ENCODE results near the gene STK32C.

STK32C gene

DNA sequence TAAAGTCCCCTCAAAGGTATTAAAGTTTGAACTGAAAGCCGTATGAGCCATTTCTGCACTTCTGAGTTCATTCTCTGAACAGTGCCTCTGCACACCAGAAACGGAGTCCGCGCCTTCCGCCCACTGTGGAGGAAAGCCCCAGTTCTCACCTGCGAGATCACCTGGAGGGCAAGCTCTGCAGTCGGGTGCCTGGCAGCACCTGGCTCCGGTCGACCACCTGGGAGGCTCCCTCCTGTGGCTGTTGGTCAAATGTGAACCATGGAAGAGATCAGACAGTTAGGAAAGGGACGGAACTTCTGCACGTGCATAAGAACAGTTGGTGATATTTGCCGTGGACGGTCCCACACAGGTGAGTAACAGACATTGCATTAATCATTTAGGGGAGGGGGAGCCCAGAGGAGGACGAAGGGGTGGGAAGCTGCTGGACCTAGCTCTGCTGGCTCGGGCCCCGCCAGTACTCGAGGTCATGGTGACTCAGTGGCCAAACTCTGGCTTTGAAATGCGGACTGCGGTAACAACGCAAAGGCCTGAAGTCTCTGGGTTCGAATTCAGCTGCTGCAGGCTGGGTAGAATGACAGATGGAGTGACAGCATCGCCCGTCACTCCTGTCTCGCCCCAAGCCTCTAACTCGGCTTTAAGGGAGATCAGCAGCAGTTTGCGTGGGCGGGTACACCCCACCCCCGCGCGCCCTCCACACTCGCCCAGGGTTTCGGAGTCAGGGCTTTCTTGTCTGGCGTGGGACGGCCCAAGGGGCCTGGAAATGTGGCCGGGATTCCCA lies 122.7 kb downstream of the STK32C start:
- no peak for DNase-seq (ENCODE audit: low read depth in 2 of 2)

DNA sequence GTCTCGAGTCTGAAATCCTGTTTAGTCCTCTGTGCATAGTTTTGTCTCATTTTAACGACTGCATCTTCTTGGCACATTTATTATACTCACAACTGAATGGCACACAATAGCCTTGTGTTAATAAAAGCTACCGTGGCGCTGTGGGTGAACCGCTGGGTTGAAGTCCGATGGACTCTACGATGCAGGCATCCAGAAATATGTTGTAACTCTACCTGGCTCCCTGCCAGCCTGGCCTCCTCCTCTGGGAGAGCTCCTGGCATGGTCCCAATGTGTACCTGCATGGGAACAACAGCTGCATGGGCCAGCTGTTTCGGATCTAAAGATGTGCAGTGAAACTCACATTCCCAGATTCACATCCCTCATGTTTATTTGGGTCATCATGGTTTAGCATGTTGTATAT lies 124.7 kb downstream of the STK32C start:
- no peak for DNase-seq (ENCODE audit: low read depth in 2 of 2)

- no peak for DNase-seq (ENCODE audit: low read depth in 2 of 2)
Observed at GRCh38 chr10:132182591-132182990, 125.2 kb downstream of the STK32C start.

GRCh38 chr10:132181691-132182425 lies 125.9 kb downstream of the STK32C start:
- no peak for DNase-seq (ENCODE audit: low read depth in 2 of 2)

DNA sequence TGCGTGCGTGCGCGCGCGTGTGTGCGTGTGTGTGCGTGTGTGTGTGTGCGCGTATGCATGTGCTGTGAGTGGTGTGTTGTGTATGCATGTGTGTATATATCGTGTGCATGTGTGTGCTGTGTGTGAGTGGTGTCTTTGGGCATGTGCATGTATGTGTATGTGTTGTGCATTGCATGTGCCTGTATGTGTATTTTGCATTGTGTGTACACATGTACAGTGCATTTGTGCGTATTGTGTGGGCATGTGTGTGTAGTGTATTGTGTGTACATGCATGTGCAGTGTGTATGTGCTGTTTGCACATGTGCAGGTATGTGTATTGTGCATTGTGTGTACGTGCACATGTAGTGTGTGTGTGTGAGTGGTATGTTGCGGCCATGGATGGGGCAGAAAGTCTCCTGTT lies 127.0 kb downstream of the STK32C start:
- DNase-seq (ENCODE audit: low read depth in 2 of 2), result no peak

DNA sequence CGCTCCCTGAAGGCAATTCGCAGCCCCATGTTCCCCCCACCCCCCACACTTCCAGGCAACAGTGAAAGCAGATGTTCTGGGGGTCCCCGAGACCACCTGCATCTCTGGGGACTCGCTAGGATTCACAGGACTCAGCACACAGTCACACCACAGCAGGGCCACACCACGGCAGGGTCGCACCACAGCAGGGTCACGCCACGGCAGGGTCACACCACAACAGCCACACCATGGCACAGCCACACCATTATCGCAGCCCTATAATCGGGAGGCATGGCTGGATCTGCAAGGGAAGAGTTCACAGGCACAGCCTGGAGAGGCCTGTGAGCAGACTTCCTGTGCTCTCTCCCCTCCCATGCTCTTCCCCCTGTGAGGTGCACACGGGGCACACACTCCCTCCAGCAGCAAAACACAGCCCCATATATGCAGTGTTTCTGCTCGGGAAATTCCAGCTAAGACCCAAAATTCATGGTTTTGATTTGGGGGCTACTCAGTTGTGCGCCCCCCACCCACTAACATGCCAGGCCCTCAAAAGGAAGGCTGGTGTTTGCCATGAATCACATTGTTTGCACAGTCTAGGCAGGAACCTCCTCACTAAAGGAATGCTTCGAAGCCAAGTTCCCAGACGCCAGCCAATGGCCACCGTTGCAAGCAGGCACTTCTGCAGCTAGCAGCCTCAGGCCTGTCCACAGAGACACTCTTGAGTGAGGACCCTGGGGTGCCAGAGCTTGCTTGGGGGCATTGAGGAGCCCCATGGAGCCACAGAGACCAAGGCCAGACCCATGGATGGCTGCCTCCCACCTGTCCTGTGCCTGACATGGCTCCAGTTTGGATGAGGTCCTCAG lies 128.0 kb downstream of the STK32C start:
- no peak for DNase-seq (ENCODE audit: low read depth in 2 of 2)

DNA sequence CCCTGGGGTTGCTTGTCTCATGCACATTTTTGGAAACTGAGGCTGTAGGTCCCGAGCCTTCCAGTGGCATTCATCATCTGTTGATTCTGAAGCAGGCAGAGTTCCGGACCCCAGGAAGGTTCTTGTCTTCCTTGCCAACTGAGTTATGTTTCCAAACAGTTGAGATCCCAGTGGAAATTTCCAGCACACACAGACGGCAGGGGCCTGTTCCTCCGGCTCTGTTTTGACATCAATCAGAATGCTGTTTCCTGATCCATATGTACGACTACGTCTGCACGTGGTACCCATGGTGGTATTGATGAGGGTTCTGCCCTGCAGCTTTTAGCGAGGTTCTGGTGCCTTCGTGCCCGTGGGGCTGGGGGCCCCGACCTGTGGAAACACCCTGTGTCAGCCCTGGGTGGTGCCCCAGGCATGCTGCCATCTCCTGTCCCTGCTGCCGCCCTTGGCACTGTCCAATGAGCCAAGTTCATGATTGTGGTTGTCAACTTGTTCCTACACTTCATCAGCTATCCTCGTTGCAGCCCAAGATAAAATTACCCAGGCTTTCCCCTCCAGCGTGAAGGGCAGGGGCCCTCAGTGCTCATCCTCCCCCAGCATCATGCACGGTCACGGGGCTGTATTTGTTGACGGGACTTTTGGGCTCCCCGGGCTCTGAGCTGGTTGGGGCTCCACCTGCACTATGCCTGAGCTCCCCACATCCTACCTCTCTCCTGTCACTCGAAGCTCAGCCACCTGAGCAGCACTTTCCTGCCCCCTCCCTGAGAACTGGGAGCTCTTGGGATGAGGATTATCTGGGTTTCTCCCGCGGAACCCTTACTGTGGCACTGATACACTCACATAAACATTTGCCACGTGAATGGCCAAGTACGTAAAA lies 128.8 kb downstream of the STK32C start:
- DNase-seq (ENCODE audit: low read depth in 2 of 2), result no peak

- DNase-seq (ENCODE audit: low read depth in 2 of 2), result no peak
Observed at GRCh38 chr10:132178046-132178445, 129.7 kb downstream of the STK32C start.

- DNase-seq (ENCODE audit: low read depth in 2 of 2), result no peak
Observed at GRCh38 chr10:132176623-132177500, 130.9 kb downstream of the STK32C start.

- DNase-seq (ENCODE audit: low read depth in 2 of 2), result no peak
Observed at GRCh38 chr10:132175907-132176581, 131.7 kb downstream of the STK32C start.

DNA sequence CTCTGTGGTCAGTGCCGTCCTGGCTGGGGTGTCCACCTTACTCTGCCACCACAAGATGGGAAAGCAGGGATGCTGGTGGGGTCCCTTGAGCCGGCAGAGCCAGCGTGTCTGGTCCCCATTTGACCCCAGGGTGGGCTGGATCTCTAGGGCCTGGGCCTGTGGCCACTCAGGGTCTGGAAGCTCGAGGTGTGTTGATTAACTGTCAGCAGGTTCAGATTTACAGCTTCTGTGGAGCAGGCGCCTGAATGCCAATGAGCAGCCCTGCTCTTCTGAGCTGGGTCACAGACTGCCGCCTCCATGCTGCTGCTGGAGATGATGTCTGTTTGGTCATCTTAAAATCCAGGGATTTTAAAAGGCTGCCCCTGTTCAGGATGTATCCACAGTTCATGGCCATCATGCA lies 132.3 kb downstream of the STK32C start:
- no peak for DNase-seq (ENCODE audit: low read depth in 2 of 2)

DNA sequence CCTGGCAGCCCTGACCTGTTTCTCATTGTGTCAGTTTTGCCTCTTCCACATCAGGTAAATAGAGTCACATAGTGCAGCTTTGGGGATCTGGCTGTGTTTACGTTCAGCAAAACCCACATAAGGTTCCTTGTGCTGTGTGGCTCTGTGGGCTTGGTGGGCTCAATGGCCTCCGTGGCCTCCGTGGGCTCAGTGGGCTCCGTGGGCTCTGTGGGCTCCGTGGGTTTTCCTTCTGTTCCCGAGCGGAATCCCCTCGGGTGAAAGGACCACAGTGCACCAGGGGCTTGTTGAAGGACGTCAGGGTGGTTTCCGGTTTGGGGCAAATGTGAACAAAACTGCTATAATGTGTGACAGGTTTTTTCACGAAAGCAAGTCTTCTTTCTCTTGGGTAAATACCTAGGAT lies 133.5 kb downstream of the STK32C start:
- no peak for DNase-seq (ENCODE audit: low read depth in 2 of 2)

DNA sequence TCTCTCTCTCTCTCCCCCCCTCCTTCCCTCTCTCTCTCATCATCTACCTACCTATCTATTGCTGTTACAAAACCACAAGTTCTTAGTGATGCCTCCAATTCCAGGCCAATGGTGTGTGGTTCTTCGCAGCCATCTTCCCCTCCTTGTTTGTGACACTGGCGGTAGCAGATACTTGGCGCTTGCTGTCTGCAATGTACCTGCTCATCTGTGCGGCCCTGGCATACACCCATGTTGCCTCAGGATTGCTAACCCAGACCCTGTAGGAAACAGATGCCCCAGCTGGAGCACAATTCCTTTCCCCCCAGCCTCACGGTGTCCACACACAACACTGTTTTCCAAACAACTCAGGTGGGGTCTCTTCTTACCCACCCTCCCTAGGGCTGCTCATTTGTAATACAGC lies 134.6 kb downstream of the STK32C start:
- no peak for DNase-seq (ENCODE audit: low read depth in 2 of 2)

- DNase-seq (ENCODE audit: low read depth in 2 of 2), result no peak
Observed at GRCh38 chr10:132172091-132173066, 135.4 kb downstream of the STK32C start.

DNA sequence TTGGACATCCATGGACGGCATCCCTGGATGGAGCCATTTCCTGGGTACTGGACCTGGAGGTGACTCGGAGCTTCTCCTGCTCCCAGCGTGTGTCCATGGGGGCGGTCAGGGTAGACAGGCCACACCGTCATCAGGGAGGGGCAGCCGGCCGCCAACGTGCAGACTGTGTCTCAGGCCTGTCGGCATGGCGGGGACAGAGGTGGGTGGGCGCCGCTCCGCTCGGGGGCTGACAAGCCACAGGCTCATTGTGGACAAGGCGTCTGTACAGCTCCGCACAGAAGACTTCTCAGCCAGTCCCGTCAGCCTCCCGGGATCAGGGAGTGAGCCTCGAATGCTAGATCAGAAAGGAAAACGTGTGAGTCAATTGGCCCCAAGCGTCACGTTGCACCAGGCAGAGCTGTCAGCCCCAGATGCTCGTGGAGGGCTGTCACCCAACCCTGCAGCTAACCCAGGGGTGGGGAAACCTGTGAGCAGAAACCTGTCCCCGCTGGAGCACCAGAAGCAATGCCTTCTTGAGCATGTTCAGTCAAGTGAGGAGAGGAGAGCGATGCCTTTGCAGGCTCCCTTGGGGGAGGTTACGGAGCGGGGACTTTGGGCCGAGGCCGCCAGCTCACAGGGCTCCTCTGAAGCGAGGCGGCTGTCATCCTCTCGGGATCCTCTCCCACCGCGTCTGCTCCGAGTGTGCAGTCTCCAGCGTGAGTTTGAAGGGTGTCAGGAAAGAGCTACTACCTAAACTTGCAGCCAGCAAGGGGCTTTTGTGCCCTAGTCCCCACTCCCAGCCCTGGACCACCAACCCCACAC lies 137.0 kb downstream of the STK32C start:
- DNase-seq (ENCODE audit: low read depth in 2 of 2), result no peak

- DNase-seq (ENCODE audit: low read depth in 2 of 2), result no peak
Observed at GRCh38 chr10:132169766-132170560, 137.8 kb downstream of the STK32C start.

Data from stimulated activated CD4-positive, alpha-beta T cell treated with anti-CD3 and anti-CD28 coated beads, Interleukin-1b, Interleukin-23, amount 100 ng/mL, for 1 hour (primary cell).